A549 (cell line): ENCODE results near the gene MS4A4E. TPM values are rescaled to one million over a fixed set of nuclear protein-coding genes. Genes with fewer than 3 reads are reported as not detected.

Experiments
- ATAC-seq, 2 experiments: fragments of 200-7000 bp in 1 of 2; fragments of >200 bp in 1 of 2; cut with Nextera tagmentation in 1 of 2; cut with Tn5 transposase in 1 of 2; 3 replicates each; pipeline versions ENCODE4 v1.8.0 to v1.9.1; 2018 to 2020; ENCODE audit warnings: mild to moderate bottlenecking in 1 of 2, moderate library complexity in 1 of 2
- CTCF ChIA-PET: fragments of 300-600 bp; sonication (Branson Sonifier 250); formaldehyde crosslinking; extraction: SDS; loops from one replicate; lab custom pipeline; 2021; ENCODE audit warnings: antibody characterized with exemption, inconsistent platforms; lab: Yijun Ruan, JAX
- POLR2A ChIA-PET: fragments of 350-600 bp; formaldehyde crosslinking; extraction: SDS; loops from one replicate; lab custom pipeline; 2021; ENCODE audit warnings: antibody characterized with exemption, inconsistent platforms; lab: Yijun Ruan, JAX
- DNase-seq, 2 experiments: peaks; one replicate each; pipeline versions ENCODE4 v3.0.0 to v3.0.0-alpha.2; 2011 to 2016; ENCODE audit warnings: low read depth in 1 of 2, low spot score in 1 of 2
- FAIRE-seq: peaks from 2 replicates; lab custom pipeline; 2011; peaks lifted over from hg19 to GRCh38; lab: Jason Lieb, UNC
- H3K27ac ChIP-seq, 2 experiments: fragments of >200 bp; sonication (Bioruptor Twin); formaldehyde crosslinking; 3 replicates each; pipeline ENCODE4 v1.5.1; 2016 to 2017
- H3K4me1 ChIP-seq: fragments of >200 bp; sonication (Bioruptor Twin); formaldehyde crosslinking; 3 replicates; pipeline ENCODE4 v1.6.1; 2016
- H3K4me2 ChIP-seq: fragments of >200 bp; sonication (Bioruptor Twin); formaldehyde crosslinking; 3 replicates; pipeline ENCODE4 v1.6.1; 2016
- H3K4me3 ChIP-seq: fragments of >200 bp; sonication (Bioruptor Twin); formaldehyde crosslinking; 3 replicates; pipeline ENCODE4 v1.5.1; 2016
- H3K9me3 ChIP-seq: fragments of >200 bp; sonication (Bioruptor Twin); formaldehyde crosslinking; 3 replicates; pipeline ENCODE4 v1.6.1; 2016
- BHLHE40 ChIP-seq: IDR thresholded peaks from 2 replicates; pipeline ENCODE4 v1.6.1; 2012; ENCODE audit warnings: low read depth, low read length, inconsistent platforms
- CBX2 ChIP-seq: fragments of 200-600 bp; sonication (generic); IDR thresholded peaks from 2 replicates; pipeline ENCODE4 v1.6.1; 2016; ENCODE audit warnings: low read depth, mild to moderate bottlenecking, borderline replicate concordance
- CBX8 ChIP-seq: fragments of 200-600 bp; sonication (generic); IDR thresholded peaks from 2 replicates; pipeline ENCODE4 v1.6.1; 2016
- CHD4 ChIP-seq: fragments of 200-600 bp; sonication (generic); IDR thresholded peaks from 2 replicates; pipeline ENCODE4 v1.6.1; 2016; ENCODE audit warnings: antibody characterized with exemption, mild to moderate bottlenecking, borderline replicate concordance
- CTCF ChIP-seq: fragments of >200 bp; sonication (Bioruptor Twin); formaldehyde crosslinking; IDR thresholded peaks from 3 replicates; pipeline ENCODE4 v1.5.1; 2016
- EHF ChIP-seq: fragments of 250-450 bp; sonication (Bioruptor Pico); IDR thresholded peaks from 2 replicates; pipeline ENCODE4 v1.5.0; 2020; ENCODE audit warnings: mild to moderate bottlenecking
- ESRRA ChIP-seq: fragments of 150-350 bp; IDR thresholded peaks from 2 replicates; pipeline ENCODE4 v1.6.1; 2014; ENCODE audit warnings: mild to moderate bottlenecking, low read length, borderline replicate concordance
- FOSB ChIP-seq: fragments of 250-450 bp; sonication (Bioruptor Pico); IDR thresholded peaks from 2 replicates; pipeline ENCODE4 v1.5.0; 2020; ENCODE audit warnings: mild to moderate bottlenecking, moderate library complexity
- GATA3 ChIP-seq: IDR thresholded peaks from 2 replicates; pipeline ENCODE4 v1.6.1; 2012; ENCODE audit warnings: borderline replicate concordance
- HOXA7 ChIP-seq: fragments of 250-450 bp; sonication (Bioruptor Pico); IDR thresholded peaks from 2 replicates; pipeline ENCODE4 v1.5.0; 2020; ENCODE audit warnings: mild to moderate bottlenecking, moderate library complexity
- HOXB13 ChIP-seq: fragments of 250-450 bp; sonication (Bioruptor Pico); IDR thresholded peaks from 2 replicates; pipeline ENCODE4 v1.5.0; 2020; ENCODE audit warnings: low read depth, mild to moderate bottlenecking, moderate library complexity
- HOXB5 ChIP-seq: fragments of 250-450 bp; sonication (Bioruptor Pico); IDR thresholded peaks from 2 replicates; pipeline ENCODE4 v1.5.0; 2020; ENCODE audit warnings: mild to moderate bottlenecking, moderate library complexity
- JUN ChIP-seq, 2 experiments: fragments of >200 bp; sonication (Bioruptor Twin); formaldehyde crosslinking; IDR thresholded peaks; 2 replicates in 1 of 2; 3 replicates in 1 of 2; pipeline ENCODE4 v1.6.1; 2016 to 2017
- KDM1A ChIP-seq: fragments of 200-600 bp; sonication (generic); IDR thresholded peaks from 2 replicates; pipeline ENCODE4 v1.6.1; 2016; ENCODE audit warnings: low read depth, mild to moderate bottlenecking
- KDM5A ChIP-seq: fragments of 200-600 bp; sonication (generic); IDR thresholded peaks from 2 replicates; pipeline ENCODE4 v1.6.1; 2016; ENCODE audit warnings: antibody characterized with exemption, mild to moderate bottlenecking
- MAX ChIP-seq: IDR thresholded peaks from 2 replicates; pipeline ENCODE4 v1.6.1; 2012
- MYC ChIP-seq: IDR thresholded peaks from 2 replicates; pipeline ENCODE4 v1.6.1; 2012; ENCODE audit warnings: mild to moderate bottlenecking, inconsistent platforms, low read length, improper control_type of control experiment, borderline replicate concordance
- NFE2L2 ChIP-seq: fragments of 150-350 bp; conservative IDR thresholded peaks from 2 replicates; pipeline ENCODE4 v1.6.1; 2014; ENCODE audit warnings: low read length
- NPAS2 ChIP-seq: fragments of 250-450 bp; sonication (Bioruptor Pico); IDR thresholded peaks from 2 replicates; pipeline ENCODE4 v1.8.0; 2022; ENCODE audit warnings: mild to moderate bottlenecking, moderate library complexity, borderline replicate concordance
- PHF8 ChIP-seq: fragments of 200-600 bp; sonication (generic); IDR thresholded peaks from 2 replicates; pipeline ENCODE4 v1.6.1; 2016; ENCODE audit warnings: low read depth, mild to moderate bottlenecking, antibody characterized with exemption, moderate library complexity, borderline replicate concordance
- RAD21 ChIP-seq, 2 experiments: fragments of >200 bp in 1 of 2; sonication (Bioruptor Twin) in 1 of 2; formaldehyde crosslinking in 1 of 2; IDR thresholded peaks in 1 of 2; conservative IDR thresholded peaks in 1 of 2; 2 replicates in 1 of 2; 3 replicates in 1 of 2; pipeline ENCODE4 v1.6.1; 2012 to 2018; ENCODE audit warnings: inconsistent platforms in 1 of 2
- REST ChIP-seq: fragments of 200-600 bp; sonication (generic); IDR thresholded peaks from 2 replicates; pipeline ENCODE4 v1.6.1; 2016; ENCODE audit warnings: antibody characterized with exemption, mild to moderate bottlenecking, moderate library complexity
- SMC3 ChIP-seq: fragments of >200 bp; sonication (Bioruptor Twin); formaldehyde crosslinking; IDR thresholded peaks from 3 replicates; pipeline ENCODE4 v1.6.1; 2018; ENCODE audit warnings: inconsistent platforms
- TP53 ChIP-seq: fragments of 250-450 bp; sonication (Bioruptor Pico); IDR thresholded peaks from 2 replicates; pipeline ENCODE4 v1.5.0; 2021; ENCODE audit warnings: mild to moderate bottlenecking, moderate library complexity
- WGBS: methylation state at CpG from one replicate; pipeline ENCODE4 v1.1.6; 2017; ENCODE audit errors: missing lambda C conversion rate; 5-methylcytosine and 5-hydroxymethylcytosine counted together
- polyA plus RNA-seq, 4 experiments: library from polyadenylated mRNA; depleted of rRNA in 3 of 4; stranded (reverse); fragments of >200 nt; fragmentation: RNase III in 1 of 4; extraction: RNeasy Plus Mini Kit Qiagen cat#74134 plus additional on column Dnase treatment in 1 of 4; gene quantifications; 2 replicates in 3 of 4; 3 replicates in 1 of 4; pipeline ENCODE4 v1.2.3, GENCODE V29; 2011 to 2017
- TF ChIP-seq, protein P1 (sequence below): IDR thresholded peaks from 2 replicates; pipeline ENCODE4 v1.6.1; 2012
- TF ChIP-seq, protein P2 (sequence below): fragments of 150-350 bp; IDR thresholded peaks from 2 replicates; pipeline ENCODE4 v1.6.1; 2014; ENCODE audit warnings: low read depth, mild to moderate bottlenecking, low read length

Gene MS4A4E
- polyA plus RNA-seq, 2 of the 4 experiments (the other 2 are of a cell fraction), result not detected

DNA sequence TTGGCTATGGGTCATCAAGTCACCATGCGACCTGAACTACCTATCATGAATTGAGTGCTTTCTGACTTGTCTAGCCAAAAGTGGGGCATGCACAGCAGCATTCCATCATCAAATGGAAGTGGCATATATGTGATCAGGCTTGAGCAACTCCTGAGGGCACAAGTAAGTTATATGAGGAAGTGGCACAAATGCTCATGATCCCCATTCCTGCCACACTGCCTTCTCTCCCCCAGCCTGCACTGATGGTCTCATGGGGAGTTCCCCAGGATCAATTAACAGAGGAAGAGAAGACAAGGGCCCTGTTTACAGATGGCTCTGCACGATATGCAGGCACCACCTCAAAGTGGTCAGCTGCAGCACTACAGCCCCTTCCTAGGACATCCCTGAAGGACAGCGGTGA lies 21.8 kb downstream of the MS4A4E start:
- H3K4me1 ChIP-seq, result no peaks in the 10 kb centered on the region
- no peak overlapping the region for H3K4me2 ChIP-seq
- ChIA-PET CTCF (no interaction called here), POLR2A (no interaction called here)
- WGBS, result 4% methylated on average over 3 of the region's 3 CpGs
- no peak overlapping the region for H3K27ac ChIP-seq
- no peak overlapping the region for H3K4me3 ChIP-seq
- DNase-seq (no peak), ATAC-seq (no peak), FAIRE-seq (no peak)
- no peak for TF ChIP-seq CTCF
- TF ChIP-seq KDM5A, result no peak
- TF ChIP-seq, protein P1, sequence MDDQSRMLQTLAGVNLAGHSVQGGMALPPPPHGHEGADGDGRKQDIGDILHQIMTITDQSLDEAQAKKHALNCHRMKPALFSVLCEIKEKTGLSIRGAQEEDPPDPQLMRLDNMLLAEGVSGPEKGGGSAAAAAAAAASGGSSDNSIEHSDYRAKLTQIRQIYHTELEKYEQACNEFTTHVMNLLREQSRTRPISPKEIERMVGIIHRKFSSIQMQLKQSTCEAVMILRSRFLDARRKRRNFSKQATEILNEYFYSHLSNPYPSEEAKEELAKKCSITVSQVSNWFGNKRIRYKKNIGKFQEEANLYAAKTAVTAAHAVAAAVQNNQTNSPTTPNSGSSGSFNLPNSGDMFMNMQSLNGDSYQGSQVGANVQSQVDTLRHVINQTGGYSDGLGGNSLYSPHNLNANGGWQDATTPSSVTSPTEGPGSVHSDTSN, result no peak
- no peak for TF ChIP-seq BHLHE40
- TF ChIP-seq EHF, result no peak
- no peak for TF ChIP-seq CBX8
- TF ChIP-seq, protein P2, sequence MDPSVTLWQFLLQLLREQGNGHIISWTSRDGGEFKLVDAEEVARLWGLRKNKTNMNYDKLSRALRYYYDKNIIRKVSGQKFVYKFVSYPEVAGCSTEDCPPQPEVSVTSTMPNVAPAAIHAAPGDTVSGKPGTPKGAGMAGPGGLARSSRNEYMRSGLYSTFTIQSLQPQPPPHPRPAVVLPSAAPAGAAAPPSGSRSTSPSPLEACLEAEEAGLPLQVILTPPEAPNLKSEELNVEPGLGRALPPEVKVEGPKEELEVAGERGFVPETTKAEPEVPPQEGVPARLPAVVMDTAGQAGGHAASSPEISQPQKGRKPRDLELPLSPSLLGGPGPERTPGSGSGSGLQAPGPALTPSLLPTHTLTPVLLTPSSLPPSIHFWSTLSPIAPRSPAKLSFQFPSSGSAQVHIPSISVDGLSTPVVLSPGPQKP, result no peak
- no peak for TF ChIP-seq JUN (IDR thresholded peaks at IDR 0.05)
- TF ChIP-seq KDM1A, result no peak
- no peak for TF ChIP-seq SMC3
- no peak for TF ChIP-seq MAX
- TF ChIP-seq CHD4, result no peak
- TF ChIP-seq ESRRA, result no peak
- TF ChIP-seq TP53 (CRISPR knock-in tag), result no peak
- TF ChIP-seq HOXB5 (CRISPR knock-in tag), result no peak
- no peak for TF ChIP-seq GATA3
- no peak for TF ChIP-seq HOXB13 (CRISPR knock-in tag)
- no peak for TF ChIP-seq NPAS2 (CRISPR knock-in tag)
- TF ChIP-seq MYC, result no peak
- H3K9me3 ChIP-seq, result no peaks in the 10 kb centered on the region

GRCh38 chr11:60214386-60214785 lies 28.6 kb downstream of the MS4A4E start:
- Histone ChIP-seq H3K4me2 (no peak overlapping the region), H3K4me1 (no peaks in the 10 kb centered on the region), H3K4me3 (no peak overlapping the region), H3K27ac (no peak overlapping the region), H3K9me3 (no peaks in the 10 kb centered on the region)
- ATAC-seq (no peak), FAIRE-seq (no peak), DNase-seq (no peak)
- TF ChIP-seq KDM5A (no peak), BHLHE40 (no peak), FOSB (CRISPR knock-in tag) (no peak), REST (no peak), SMC3 (no peak), RAD21 (conservative IDR thresholded peaks at IDR 0.05 in 1 of 2, IDR thresholded peaks at IDR 0.05 in 1 of 2) (no peak), PHF8 (no peak), HOXA7 (CRISPR knock-in tag) (no peak), CBX2 (no peak), NFE2L2 (no peak), NPAS2 (CRISPR knock-in tag) (no peak), ESRRA (no peak), HOXB5 (CRISPR knock-in tag) (no peak)
- POLR2A ChIA-PET, result no interaction called here
- CTCF ChIA-PET, result no interaction called here
- WGBS, result 0% methylated on average over 1 of the region's 1 CpG
